Measurements from ENCODE around the gene EXOC4. TPM values are rescaled to one million over a fixed set of nuclear protein-coding genes. Genes with fewer than 3 reads are reported as not detected.

The EXOC4 gene
- total and polyA plus RNA-seq, 2 donors (not counting 3 experiments of a cell fraction or from before 2014, with no cell fraction given): 20.3 to 73.1 TPM

DNA sequence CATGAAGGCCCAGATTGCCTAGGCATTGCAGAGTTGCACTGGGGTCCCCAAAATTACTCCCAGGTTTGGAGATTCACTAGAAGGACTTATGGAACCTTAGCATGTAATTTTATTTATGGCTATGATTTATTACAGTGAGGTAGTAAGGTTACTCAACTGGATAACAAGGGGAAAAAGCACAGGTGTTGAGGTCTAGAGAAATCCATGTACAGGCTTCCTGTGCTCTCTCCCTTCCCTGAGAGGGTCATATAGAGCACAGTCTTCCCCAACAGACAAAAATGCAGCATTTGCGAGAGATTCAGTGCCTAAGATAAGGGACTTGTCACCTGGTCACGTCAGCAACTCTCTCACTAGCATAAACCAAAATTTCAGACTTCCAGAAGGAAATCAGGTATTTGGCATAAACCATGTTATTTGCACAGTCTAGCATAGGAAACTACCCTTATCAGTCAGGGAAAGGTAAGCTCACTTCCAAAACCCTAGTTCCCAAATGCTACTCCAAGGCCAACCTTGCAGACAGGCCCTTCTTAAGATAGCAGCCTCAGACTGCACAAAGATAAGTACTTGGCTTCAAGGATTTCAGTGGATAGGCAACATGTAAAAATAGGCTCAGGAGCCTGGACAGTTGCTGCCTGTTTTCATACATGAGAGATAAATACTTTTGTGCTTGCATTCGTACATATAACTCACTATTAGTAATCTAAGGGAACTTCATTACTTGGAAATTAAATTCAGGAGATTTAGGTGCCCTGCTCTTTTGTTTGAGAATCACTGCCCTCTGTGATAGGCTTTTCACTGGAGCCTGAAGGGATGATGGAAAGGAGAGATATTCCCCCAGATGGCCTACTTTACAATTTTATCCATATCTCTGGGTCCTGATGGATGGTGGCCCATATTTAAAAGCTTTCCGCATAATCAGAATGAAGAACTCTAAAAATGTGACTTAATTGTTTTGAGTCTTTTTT is 495.8 kb downstream of the EXOC4 start:
- no peak overlapping the region for H2AFZ ChIP-seq (ENCODE audit: low read depth, low read length)
- no peak overlapping the region for H3K27ac ChIP-seq (ENCODE audit: insufficient read depth, low read depth, low read length)
- no peaks in the 10 kb centered on the region for H4K20me1 ChIP-seq (replicated peaks; ENCODE audit: control insufficient read depth, extremely low read depth, insufficient read depth, low read length)
- no peak for TF ChIP-seq FOS (IDR thresholded peaks at IDR 0.05; ENCODE audit: borderline replicate concordance, insufficient read depth, low read length)
- TF ChIP-seq JUN (IDR thresholded peaks at IDR 0.05; ENCODE audit: borderline replicate concordance, insufficient read depth, insufficient read length, low read depth): no peak
- no peak for TF ChIP-seq EZH2 (IDR thresholded peaks at IDR 0.05; ENCODE audit: borderline replicate concordance, low read depth, low read length, severe bottlenecking)
- TF ChIP-seq MYC (IDR thresholded peaks at IDR 0.05; ENCODE audit: low read depth, low read length): no peak
- no peak for TF ChIP-seq POLR2AphosphoS5 (IDR thresholded peaks at IDR 0.05; ENCODE audit: insufficient read depth, low read depth, low read length)
- no peak for TF ChIP-seq GATA2 (IDR thresholded peaks at IDR 0.05; ENCODE audit: insufficient read depth, insufficient read length, low read depth, low read length)
- TF ChIP-seq, protein P1, sequence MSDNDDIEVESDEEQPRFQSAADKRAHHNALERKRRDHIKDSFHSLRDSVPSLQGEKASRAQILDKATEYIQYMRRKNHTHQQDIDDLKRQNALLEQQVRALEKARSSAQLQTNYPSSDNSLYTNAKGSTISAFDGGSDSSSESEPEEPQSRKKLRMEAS (IDR thresholded peaks at IDR 0.05; ENCODE audit: insufficient read depth, insufficient read length): no peak
- no peak for TF ChIP-seq POLR2A (IDR thresholded peaks at IDR 0.05; ENCODE audit: low read depth, low read length)
- TF ChIP-seq, protein P2, sequence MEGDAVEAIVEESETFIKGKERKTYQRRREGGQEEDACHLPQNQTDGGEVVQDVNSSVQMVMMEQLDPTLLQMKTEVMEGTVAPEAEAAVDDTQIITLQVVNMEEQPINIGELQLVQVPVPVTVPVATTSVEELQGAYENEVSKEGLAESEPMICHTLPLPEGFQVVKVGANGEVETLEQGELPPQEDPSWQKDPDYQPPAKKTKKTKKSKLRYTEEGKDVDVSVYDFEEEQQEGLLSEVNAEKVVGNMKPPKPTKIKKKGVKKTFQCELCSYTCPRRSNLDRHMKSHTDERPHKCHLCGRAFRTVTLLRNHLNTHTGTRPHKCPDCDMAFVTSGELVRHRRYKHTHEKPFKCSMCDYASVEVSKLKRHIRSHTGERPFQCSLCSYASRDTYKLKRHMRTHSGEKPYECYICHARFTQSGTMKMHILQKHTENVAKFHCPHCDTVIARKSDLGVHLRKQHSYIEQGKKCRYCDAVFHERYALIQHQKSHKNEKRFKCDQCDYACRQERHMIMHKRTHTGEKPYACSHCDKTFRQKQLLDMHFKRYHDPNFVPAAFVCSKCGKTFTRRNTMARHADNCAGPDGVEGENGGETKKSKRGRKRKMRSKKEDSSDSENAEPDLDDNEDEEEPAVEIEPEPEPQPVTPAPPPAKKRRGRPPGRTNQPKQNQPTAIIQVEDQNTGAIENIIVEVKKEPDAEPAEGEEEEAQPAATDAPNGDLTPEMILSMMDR (IDR thresholded peaks at IDR 0.05; ENCODE audit: extremely low read depth in 1 of 2, insufficient read depth in 1 of 2, low read depth in 1 of 2, low read length in 2 of 2): no peak
- intact Hi-C loops (cut with micrococcal nuclease) (no loop called here), dilution Hi-C loops (cut with MboI; ENCODE audit: extremely low pct_ligation_motif_present, low sequenced_read_pairs) (no loop called here)
- ChIA-PET CTCF (no interaction called here), POLR2A (no interaction called here)
- H3K9me3 ChIP-seq (replicated peaks; ENCODE audit: control insufficient read depth, insufficient read depth, low read length): no peaks in the 10 kb centered on the region
- no peak overlapping the region for H3K4me2 ChIP-seq (ENCODE audit: insufficient read depth, low read length)
- H3K4me1 ChIP-seq (ENCODE audit: control insufficient read depth, extremely low read depth, insufficient read depth, low read length): no peaks in the 10 kb centered on the region
- no peaks in the 10 kb centered on the region for H3K9me1 ChIP-seq (replicated peaks; ENCODE audit: control insufficient read depth, extremely low read depth, insufficient read depth, low read length)
- H3K4me3 ChIP-seq (replicated peaks in 1 of 3; ENCODE audit: insufficient read depth in 1 of 3, low read depth in 1 of 3, low read length in 3 of 3): no peak overlapping the region
- FAIRE-seq (no peak), DNase-seq (ENCODE audit: low read depth, low spot score) (no peak)
- no peak overlapping the region for H3K9ac ChIP-seq (replicated peaks; ENCODE audit: extremely low read depth, insufficient read depth, low read length)
- H3K79me2 ChIP-seq (ENCODE audit: control insufficient read depth, insufficient read depth, low read length): no peaks in the 10 kb centered on the region
- no peaks in the 10 kb centered on the region for H3K36me3 ChIP-seq (ENCODE audit: control insufficient read depth in 2 of 2, extremely low read depth in 1 of 2, insufficient read depth in 2 of 2, low read length in 2 of 2)
- H3K27me3 ChIP-seq (ENCODE audit: control insufficient read depth in 2 of 2, insufficient read depth in 2 of 2, low read length in 2 of 2): no peaks in the 10 kb centered on the region
- no TSS peak for BruUV-seq (replicated peaks)
